ENCODE results near the gene TMEM139. TPM values are rescaled to one million over a fixed set of nuclear protein-coding genes. Genes with fewer than 3 reads are reported as not detected.

Gene TMEM139
- total and polyA plus RNA-seq, 8 donors, result 4.2 to 17.3 (median 7.0) TPM

GRCh38 chr7:143281529-143281928 is 3.2 kb upstream of the TMEM139 start:
- DNase-seq (no peak), ATAC-seq (no peak), FAIRE-seq (no peak)
- H3K36me3 ChIP-seq, result no peaks in the 10 kb centered on the region
- 81 to 82% methylated on average over 2 of the region's 2 CpGs for WGBS, 2 donors
- peaks cover 4 to 20% (median 17%) of the 10 kb centered on the region in 3 donors for H3K4me1 ChIP-seq
- no peaks in the 10 kb centered on the region for H3K9me3 ChIP-seq
- intact Hi-C loops (cut with DNase I), result no loop called here
- no peak for TF ChIP-seq CTCF (IDR thresholded peaks at IDR 0.05)
- no peaks in the 10 kb centered on the region for H3K27me3 ChIP-seq
- no peak overlapping the region for H3K27ac ChIP-seq
- H3K4me3 ChIP-seq, result no peak overlapping the region

- no peak for TF ChIP-seq CTCF (IDR thresholded peaks at IDR 0.05)
- Histone ChIP-seq H3K27ac (no peak overlapping the region), H3K36me3 (no peaks in the 10 kb centered on the region), H3K4me1 (peaks cover 4 to 20% (median 17%) of the 10 kb centered on the region in 3 donors), H3K4me3 (no peak overlapping the region), H3K9me3 (no peaks in the 10 kb centered on the region), H3K27me3 (no peaks in the 10 kb centered on the region)
- intact Hi-C loops (cut with DNase I), result no loop called here
- WGBS, 2 donors, result 85 to 92% methylated on average over 8 of the region's 8 CpGs
- DNase-seq, result no peak
- no peak for ATAC-seq
- no peak for FAIRE-seq
Observed at GRCh38 chr7:143282124-143282523, 2.6 kb upstream of the TMEM139 start.

- intact Hi-C loops (cut with DNase I), result no loop called here
- H3K27ac ChIP-seq, result peak overlapping the region in 2 of 4 donors; percentile 50 to 79
Observed at GRCh38 chr7:143283381-143283780, 1.4 kb upstream of the TMEM139 start.

GRCh38 chr7:143285470-143285778 is 666 bp downstream of the TMEM139 start:
- intact Hi-C loops (cut with DNase I), result no loop called here
- Histone ChIP-seq H3K9me3 (no peaks in the 10 kb centered on the region), H3K4me1 (peaks cover 11 to 12% (median 12%) of the 10 kb centered on the region in 3 donors), H3K36me3 (no peaks in the 10 kb centered on the region), H3K27me3 (no peaks in the 10 kb centered on the region), H3K27ac (peak overlapping the region in 3 of 4 donors; percentile 5 to 79 (median 57)), H3K4me3 (peak overlapping the region in 2 of 4 donors; percentile 28 to 44)
- ATAC-seq, result peak in 1 of 4 donors; percentile 3
- 47 to 72% methylated on average over 3 of the region's 3 CpGs for whole genome bisulfite sequencing, 2 donors
- no peak for TF ChIP-seq CTCF (IDR thresholded peaks at IDR 0.05)
- peak in 2 of 6 donors; percentile 42 to 57 for DNase-seq
- no peak for FAIRE-seq

More at GRCh38 chr7:143283381-143283780, 1.4 kb upstream of the TMEM139 start:
- Histone ChIP-seq H3K9me3 (no peaks in the 10 kb centered on the region), H3K27me3 (no peaks in the 10 kb centered on the region), H3K36me3 (no peaks in the 10 kb centered on the region), H3K4me1 (peaks cover 8 to 22% (median 20%) of the 10 kb centered on the region in 3 donors), H3K4me3 (no peak overlapping the region)
- FAIRE-seq (no peak), ATAC-seq (no peak), DNase-seq (no peak)
- TF ChIP-seq CTCF (IDR thresholded peaks at IDR 0.05), result no peak
- WGBS, 2 donors, result 83 to 84% methylated on average over 4 of the region's 4 CpGs

- Histone ChIP-seq H3K27ac (peak overlapping the region in 3 of 4 donors; percentile 5 to 79 (median 57)), H3K4me1 (peaks cover 10 to 14% (median 14%) of the 10 kb centered on the region in 3 donors), H3K27me3 (no peaks in the 10 kb centered on the region), H3K4me3 (peak overlapping the region in 2 of 4 donors; percentile 28 to 44), H3K9me3 (no peaks in the 10 kb centered on the region), H3K36me3 (no peaks in the 10 kb centered on the region)
- intact Hi-C loops (cut with DNase I), result no loop called here
- ATAC-seq (no peak), DNase-seq (no peak), FAIRE-seq (no peak)
- TF ChIP-seq CTCF (IDR thresholded peaks at IDR 0.05), result no peak
- 94 to 95% methylated on average over 11 of the region's 11 CpGs for WGBS, 2 donors
Observed at GRCh38 chr7:143285806-143286521, 1.2 kb downstream of the TMEM139 start.
